ENCODE results near the gene ATP2B1.

ATP2B1 gene

DNA sequence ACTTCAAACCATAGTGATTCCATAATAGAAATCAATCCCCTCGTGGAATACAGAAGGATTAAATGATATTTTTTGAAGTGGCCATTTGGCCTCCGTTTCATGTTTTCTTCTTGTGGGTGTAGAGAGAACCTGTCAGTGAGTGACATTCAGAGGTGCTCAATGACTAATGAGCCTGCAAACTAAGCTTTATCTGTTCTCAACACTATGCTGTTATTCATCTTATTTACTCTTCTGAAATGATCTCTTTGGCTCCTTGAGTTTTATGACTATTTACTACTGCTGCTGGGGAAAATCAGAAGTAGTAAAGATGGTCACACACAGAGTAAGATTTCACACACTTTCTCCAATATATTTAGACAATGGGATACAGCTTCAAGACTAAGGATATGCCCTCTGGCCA, 30.4 kb downstream of the ATP2B1 start:
- no peak overlapping the region for H3K27ac ChIP-seq
- TF ChIP-seq, protein P1, sequence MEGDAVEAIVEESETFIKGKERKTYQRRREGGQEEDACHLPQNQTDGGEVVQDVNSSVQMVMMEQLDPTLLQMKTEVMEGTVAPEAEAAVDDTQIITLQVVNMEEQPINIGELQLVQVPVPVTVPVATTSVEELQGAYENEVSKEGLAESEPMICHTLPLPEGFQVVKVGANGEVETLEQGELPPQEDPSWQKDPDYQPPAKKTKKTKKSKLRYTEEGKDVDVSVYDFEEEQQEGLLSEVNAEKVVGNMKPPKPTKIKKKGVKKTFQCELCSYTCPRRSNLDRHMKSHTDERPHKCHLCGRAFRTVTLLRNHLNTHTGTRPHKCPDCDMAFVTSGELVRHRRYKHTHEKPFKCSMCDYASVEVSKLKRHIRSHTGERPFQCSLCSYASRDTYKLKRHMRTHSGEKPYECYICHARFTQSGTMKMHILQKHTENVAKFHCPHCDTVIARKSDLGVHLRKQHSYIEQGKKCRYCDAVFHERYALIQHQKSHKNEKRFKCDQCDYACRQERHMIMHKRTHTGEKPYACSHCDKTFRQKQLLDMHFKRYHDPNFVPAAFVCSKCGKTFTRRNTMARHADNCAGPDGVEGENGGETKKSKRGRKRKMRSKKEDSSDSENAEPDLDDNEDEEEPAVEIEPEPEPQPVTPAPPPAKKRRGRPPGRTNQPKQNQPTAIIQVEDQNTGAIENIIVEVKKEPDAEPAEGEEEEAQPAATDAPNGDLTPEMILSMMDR (conservative IDR thresholded peaks at IDR 0.05) = no peak

- TF ChIP-seq, protein P1 (conservative IDR thresholded peaks at IDR 0.05) = no peak
- H3K27ac ChIP-seq = no peak overlapping the region
These were observed 31.7 kb downstream of the ATP2B1 start for GRCh38 chr12:89676930-89677329.

- TF ChIP-seq, protein P1 (conservative IDR thresholded peaks at IDR 0.05) = no peak
- no peak overlapping the region for H3K27ac ChIP-seq
These were observed 34.2 kb downstream of the ATP2B1 start for GRCh38 chr12:89674326-89674942.

DNA sequence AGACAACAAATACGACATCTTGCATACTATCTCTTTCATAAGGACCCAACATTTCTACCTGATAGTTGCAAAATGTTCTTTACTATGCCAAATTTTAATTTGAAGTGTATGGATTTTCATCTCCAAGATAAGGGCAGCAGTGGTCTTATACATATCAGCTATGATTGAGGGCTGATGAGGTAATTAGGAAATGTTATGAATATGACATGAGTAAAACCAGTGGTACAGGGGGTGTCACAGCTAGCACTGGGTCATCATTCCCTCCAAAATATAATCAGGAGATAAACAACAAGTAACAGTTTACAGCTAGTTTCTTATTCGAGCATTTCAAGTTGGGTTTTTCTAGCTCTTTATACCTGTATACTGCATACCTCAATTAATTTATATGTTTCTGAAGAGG, 35.0 kb downstream of the ATP2B1 start:
- TF ChIP-seq, protein P1 (conservative IDR thresholded peaks at IDR 0.05) = no peak

GRCh38 chr12:89672589-89672979, 36.1 kb downstream of the ATP2B1 start:
- no peak overlapping the region for H3K27ac ChIP-seq
- TF ChIP-seq, protein P1 (conservative IDR thresholded peaks at IDR 0.05) = no peak

More for the DNA sequence above, 35.0 kb downstream of the ATP2B1 start:
- no peak overlapping the region for H3K27ac ChIP-seq

DNA sequence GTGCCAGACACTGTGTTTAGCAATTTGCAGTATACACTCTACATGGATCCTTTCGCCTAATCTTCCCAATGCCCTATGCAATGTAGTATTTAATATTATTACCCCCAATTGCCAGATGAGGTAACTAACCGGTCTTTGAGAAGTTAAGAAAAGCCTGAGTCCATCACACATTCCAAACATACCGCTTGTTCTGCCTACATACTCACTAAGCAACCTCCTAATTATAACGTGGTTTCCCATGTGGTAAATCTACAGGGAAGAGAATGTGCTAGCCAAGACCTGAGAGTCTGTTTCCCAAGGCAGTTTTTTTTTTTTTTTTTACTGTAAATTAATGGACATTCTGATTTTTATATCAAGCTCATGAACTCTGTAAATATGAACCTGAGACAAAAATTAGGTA, 37.2 kb downstream of the ATP2B1 start:
- no peak overlapping the region for H3K27ac ChIP-seq
- TF ChIP-seq, protein P1 (conservative IDR thresholded peaks at IDR 0.05) = no peak

DNA sequence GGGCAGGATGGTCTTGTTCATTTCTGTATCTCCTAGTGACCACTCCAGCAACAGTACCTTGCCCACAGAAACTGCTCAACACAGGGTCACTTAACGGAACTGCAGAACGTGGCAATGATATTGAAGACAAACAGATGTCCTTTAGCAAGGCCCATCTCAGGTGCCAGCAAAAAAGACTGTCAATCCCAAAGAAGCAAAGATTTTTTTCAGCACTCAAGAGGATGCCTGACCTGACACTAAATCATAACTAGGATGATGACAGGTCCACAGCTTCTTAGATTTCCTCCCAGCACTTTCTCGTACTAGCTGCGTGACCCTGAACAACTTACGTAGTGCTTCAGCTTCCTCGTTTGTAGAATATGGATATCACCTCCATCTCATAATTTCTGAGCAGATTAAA, 39.4 kb downstream of the ATP2B1 start:
- no peak overlapping the region for H3K27ac ChIP-seq
- TF ChIP-seq, protein P1 (conservative IDR thresholded peaks at IDR 0.05) = no peak
